Cerebellar nuclear complex (tissue), 1 donor: ENCODE data around the gene SLC6A2.

Source experiments
- DNase-seq, 2 experiments: peaks; one replicate each; lab custom pipeline; 2025; lab: John Stamatoyannopoulos, UW

Gene SLC6A2

GRCh38 chr16:55672471-55672870 lies 16.7 kb downstream of the SLC6A2 start:
- DNase-seq = no peak

GRCh38 chr16:55678161-55678821 lies 22.5 kb downstream of the SLC6A2 start:
- DNase-seq = no peak

GRCh38 chr16:55682086-55682485 lies 26.3 kb downstream of the SLC6A2 start:
- DNase-seq = no peak

DNA sequence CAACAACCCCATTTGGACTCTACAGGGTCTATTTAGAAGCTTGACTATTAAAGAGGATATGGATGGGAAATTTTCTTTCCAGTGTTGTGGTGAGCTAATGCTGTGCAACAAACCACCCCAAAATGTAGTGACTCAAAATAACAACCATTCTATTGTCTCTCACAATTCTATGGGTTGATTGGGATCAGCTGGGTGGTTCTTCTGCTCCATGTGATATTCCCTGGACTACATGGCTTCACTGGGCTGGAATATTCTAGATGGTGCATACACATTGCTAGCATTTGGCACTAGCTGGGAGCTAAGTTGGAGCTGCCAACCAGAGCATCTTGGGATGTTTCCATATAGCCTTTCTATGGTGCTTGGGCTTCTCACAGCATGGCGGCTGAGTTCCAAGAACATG lies 30.2 kb downstream of the SLC6A2 start:
- no peak for DNase-seq

DNA sequence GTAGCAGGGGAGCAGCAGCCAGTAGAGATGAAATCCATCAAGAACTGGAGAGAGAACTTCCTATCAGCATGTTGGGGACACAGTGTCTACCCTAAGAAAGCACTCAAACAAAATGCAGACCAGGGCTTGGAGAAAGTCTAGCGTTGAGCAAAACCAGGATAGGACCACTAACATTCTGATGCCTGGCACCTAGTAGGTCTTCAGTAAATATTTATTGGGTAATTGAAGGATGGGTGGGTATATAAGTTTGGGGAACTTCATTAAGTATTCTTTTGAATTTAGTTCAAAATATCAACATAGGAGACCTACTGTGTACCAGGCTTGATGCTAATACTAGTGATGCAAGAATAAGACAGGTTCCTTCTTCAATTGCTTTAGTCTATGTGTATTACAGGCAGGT lies 30.9 kb downstream of the SLC6A2 start:
- DNase-seq = no peak

- DNase-seq = no peak
Observed at GRCh38 chr16:55687802-55688201, 32.0 kb downstream of the SLC6A2 start.

DNA sequence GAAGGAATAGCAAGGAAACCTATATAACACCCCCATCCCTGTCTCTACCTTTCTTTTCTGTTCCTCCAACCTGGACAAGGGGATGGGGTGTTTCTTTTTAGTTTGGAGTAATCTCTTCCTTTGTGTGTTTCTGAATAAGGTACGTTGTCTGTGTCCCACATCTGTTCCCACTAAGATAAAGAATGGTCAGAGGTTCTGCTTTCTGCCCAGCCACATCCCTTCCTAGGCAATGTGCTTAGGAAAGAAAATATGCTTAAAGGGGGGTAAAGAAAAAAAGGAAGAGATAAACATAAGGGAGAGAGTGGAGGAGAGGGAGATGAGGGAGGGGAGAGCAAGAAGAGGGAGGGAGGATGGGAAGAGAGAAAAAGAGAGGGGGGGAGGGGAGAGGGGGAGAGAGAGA lies 35.1 kb downstream of the SLC6A2 start:
- DNase-seq = no peak

GRCh38 chr16:55691771-55692170 lies 36.0 kb downstream of the SLC6A2 start:
- no peak for DNase-seq

DNA sequence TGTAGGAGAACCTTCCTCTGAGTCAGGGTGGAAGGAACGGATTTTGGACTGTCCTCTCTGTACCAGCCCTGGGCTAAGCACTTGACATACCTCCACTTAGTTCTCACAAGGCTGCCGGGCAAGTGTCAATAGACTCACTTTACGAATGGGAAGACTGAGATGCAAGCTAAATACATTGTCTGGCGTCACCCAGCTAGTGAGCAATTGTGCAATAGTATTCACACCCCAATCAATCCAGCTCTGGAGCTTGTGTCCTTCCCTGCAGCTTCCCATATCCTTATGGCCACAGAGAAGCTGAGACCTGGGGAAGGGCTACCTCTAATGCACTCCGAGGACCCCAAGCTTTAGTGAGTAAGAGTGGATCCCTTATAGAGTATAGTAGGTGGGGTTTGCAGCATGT lies 39.8 kb downstream of the SLC6A2 start:
- DNase-seq = no peak

- no peak for DNase-seq
Observed at GRCh38 chr16:55697867-55698266, 42.1 kb downstream of the SLC6A2 start.

- no peak for DNase-seq
Observed at GRCh38 chr16:55698331-55698730, 42.5 kb downstream of the SLC6A2 start.

- DNase-seq = no peak
Observed at GRCh38 chr16:55698946-55699345, 43.2 kb downstream of the SLC6A2 start.

GRCh38 chr16:55699616-55700015 lies 43.8 kb downstream of the SLC6A2 start:
- no peak for DNase-seq

- DNase-seq = no peak
Observed at GRCh38 chr16:55700067-55700466, 44.3 kb downstream of the SLC6A2 start.

DNA sequence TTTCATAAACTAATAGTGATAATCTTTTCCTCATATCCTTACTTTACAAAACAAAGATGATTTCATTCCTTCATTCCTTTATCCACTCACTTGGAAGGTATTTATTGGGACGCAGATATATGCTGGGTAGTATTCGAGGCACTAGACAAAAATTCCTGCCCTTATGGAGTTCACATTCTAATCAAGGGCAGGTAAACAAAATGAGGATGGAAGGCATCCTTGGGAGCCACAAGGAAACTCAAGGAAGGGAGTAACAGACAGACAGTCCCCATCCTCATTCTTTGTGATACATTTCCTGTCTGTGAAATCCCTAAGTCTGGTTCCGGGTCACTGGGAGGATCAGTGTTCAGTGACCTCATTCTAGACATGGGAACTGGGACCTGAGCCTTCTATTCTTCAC lies 45.2 kb downstream of the SLC6A2 start:
- DNase-seq = no peak

GRCh38 chr16:55701442-55702319 lies 45.9 kb downstream of the SLC6A2 start:
- DNase-seq = no peak

GRCh38 chr16:55703003-55704001 lies 47.5 kb downstream of the SLC6A2 start:
- DNase-seq = no peak

DNA sequence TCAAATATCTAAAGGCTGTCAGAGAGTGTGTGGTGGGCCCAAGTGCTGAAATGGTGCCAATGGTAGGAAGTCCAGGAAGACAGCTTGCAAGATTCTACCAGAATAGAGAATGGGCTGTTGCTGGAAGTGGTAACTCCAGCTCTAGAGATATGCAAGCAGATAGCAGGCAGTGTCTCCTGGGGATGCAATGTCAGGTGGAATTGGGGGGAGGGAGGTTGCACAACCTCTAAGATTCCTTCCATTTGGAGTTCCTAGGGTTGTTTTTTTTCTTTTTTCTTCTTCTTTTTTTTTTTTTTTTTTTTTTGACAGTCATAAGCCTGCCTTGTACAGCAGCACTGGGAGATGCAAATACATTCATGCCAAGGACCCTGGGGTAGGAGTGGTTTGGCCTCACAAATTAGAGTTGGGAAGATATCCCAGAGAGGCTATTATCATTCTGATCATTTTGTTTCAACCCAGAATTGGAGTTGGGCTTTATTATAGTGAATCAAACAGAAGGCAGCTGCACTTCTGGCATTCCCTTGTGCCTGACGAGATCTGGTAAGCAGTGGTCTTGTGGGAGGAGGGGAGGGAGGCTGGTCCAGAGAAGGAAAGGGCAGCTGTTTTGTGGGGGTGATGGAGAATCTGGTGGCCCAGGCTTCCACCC lies 51.1 kb downstream of the SLC6A2 start:
- DNase-seq = no peak

DNA sequence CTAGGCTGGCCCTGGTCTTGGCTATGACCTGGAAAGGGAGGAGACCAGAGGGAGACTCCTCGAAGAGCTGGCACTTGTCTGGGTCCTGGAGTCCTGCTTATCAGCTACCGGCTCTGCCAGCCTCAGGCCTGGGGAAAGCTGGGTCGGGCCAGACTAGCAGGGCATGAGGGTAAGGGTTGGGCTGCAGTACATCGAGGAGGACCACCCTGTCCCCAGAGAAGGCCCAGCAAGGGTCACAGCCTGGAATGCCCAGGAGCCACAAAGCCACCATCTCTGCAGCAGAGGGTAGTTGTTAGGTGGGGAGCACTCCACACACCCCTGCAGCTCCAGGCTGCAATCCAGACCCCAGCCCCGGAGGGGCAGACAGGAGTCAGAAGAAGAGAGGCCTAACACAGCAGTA lies 54.0 kb downstream of the SLC6A2 start:
- no peak for DNase-seq

- no peak for DNase-seq
Observed at GRCh38 chr16:55710466-55710865, 54.7 kb downstream of the SLC6A2 start.

- DNase-seq = no peak
Observed at GRCh38 chr16:55711959-55712876, 56.4 kb downstream of the SLC6A2 start.
